Activated T-cell treated with anti-CD3 and anti-CD28 coated beads for 1 hour (primary cell): ENCODE measurements around the gene CLN5.
"Not testable (repeated sequence)": the region's sequence is repeated elsewhere in the genome, so short reads cannot be mapped to it uniquely, and the experiment has no call there.

Experiments used
- DNase-seq: peaks from one replicate; pipeline ENCODE4 v3.0.0-alpha.2; 2020; ENCODE audit warnings: low read depth

Gene CLN5

GRCh38 chr13:76976490-76976889 lies 15.4 kb upstream of the CLN5 start:
- DNase-seq: no peak

GRCh38 chr13:76976929-76977328 lies 15.0 kb upstream of the CLN5 start:
- DNase-seq: no peak

- peak; percentile 90 for DNase-seq
Measured at GRCh38 chr13:76980075-76980718, 11.7 kb upstream of the CLN5 start.

- DNase-seq: no peak
Measured at GRCh38 chr13:76982061-76982460, 9.8 kb upstream of the CLN5 start.

- no peak for DNase-seq
Measured at GRCh38 chr13:76983676-76984075, 8.2 kb upstream of the CLN5 start.

- peak; percentile 47 for DNase-seq
Measured at GRCh38 chr13:76991432-76991795, 467 bp upstream of the CLN5 start.

- peak; percentile 6 for DNase-seq
Measured at GRCh38 chr13:76992548-76993001, 694 bp downstream of the CLN5 start.

GRCh38 chr13:76993021-76993420 lies 1.1 kb downstream of the CLN5 start:
- no peak for DNase-seq

- no peak for DNase-seq
Measured at GRCh38 chr13:76993473-76993872, 1.6 kb downstream of the CLN5 start.

- no peak for DNase-seq
Measured at GRCh38 chr13:76994281-76994680, 2.4 kb downstream of the CLN5 start.

- DNase-seq: no peak
Measured at GRCh38 chr13:77000475-77000874, 8.6 kb downstream of the CLN5 start.

GRCh38 chr13:77001540-77001939 lies 9.7 kb downstream of the CLN5 start:
- DNase-seq: no peak

GRCh38 chr13:77001963-77002587 lies 10.2 kb downstream of the CLN5 start:
- DNase-seq: no peak

- DNase-seq: no peak
Measured at GRCh38 chr13:77002590-77003190, 10.8 kb downstream of the CLN5 start.

- DNase-seq: not testable (repeated sequence)
Measured at GRCh38 chr13:77008337-77008736, 16.5 kb downstream of the CLN5 start.

- no peak for DNase-seq
Measured at GRCh38 chr13:77009011-77009410, 17.1 kb downstream of the CLN5 start.

- DNase-seq: not testable (repeated sequence)
Measured at GRCh38 chr13:77009719-77010118, 17.8 kb downstream of the CLN5 start.

GRCh38 chr13:77013853-77014542 lies 22.1 kb downstream of the CLN5 start:
- no peak for DNase-seq

- DNase-seq: no peak
Measured at GRCh38 chr13:77014906-77015685, 23.2 kb downstream of the CLN5 start.

- DNase-seq: no peak
Measured at GRCh38 chr13:77016251-77016812, 24.5 kb downstream of the CLN5 start.

- no peak for DNase-seq
Measured at GRCh38 chr13:77016888-77017623, 25.2 kb downstream of the CLN5 start.
